ENCODE data around the gene BACH2.

BACH2 gene

DNA sequence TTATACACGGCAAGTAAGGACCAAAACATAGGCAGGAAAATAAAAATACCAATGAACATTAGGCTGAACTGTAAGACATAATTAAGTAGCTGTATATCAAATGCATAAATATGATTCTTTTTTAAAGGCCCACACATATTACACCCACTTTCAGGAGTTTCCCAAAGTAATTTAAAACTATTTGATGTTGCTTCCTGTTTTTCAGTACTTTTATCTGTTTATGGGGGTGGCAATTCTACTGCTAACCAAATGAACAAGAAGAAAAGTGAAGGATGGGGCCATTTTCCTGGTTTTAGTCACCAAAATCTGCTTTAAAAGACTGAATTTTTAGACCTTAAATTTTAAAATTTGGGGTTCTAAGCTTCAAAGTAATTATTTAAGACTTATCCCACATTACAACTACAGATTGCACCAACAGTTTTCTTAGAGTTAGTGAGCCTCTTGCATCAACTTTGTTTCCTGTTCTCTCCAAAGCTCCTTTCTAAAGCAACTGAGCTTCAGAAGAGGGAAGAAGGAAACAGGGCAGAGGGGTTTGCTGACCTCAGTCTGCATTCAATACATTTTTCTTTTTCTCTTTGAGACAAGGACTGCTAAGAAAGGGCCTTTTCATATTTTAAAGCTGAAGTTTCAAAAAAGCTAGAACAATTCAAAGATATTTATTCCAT lies 191.0 kb downstream of the BACH2 start:
- FAIRE-seq (no peak), DNase-seq (ENCODE audit: insufficient read length) (no peak)
- TF ChIP-seq TAF1 (IDR thresholded peaks at IDR 0.05; ENCODE audit: borderline replicate concordance, low read depth, low read length): no peak
- no peak for TF ChIP-seq POLR2AphosphoS5 (IDR thresholded peaks at IDR 0.05; ENCODE audit: low read depth, low read length)
- no peak for TF ChIP-seq POLR2A (IDR thresholded peaks at IDR 0.05; ENCODE audit: low read depth, low read length)

DNA sequence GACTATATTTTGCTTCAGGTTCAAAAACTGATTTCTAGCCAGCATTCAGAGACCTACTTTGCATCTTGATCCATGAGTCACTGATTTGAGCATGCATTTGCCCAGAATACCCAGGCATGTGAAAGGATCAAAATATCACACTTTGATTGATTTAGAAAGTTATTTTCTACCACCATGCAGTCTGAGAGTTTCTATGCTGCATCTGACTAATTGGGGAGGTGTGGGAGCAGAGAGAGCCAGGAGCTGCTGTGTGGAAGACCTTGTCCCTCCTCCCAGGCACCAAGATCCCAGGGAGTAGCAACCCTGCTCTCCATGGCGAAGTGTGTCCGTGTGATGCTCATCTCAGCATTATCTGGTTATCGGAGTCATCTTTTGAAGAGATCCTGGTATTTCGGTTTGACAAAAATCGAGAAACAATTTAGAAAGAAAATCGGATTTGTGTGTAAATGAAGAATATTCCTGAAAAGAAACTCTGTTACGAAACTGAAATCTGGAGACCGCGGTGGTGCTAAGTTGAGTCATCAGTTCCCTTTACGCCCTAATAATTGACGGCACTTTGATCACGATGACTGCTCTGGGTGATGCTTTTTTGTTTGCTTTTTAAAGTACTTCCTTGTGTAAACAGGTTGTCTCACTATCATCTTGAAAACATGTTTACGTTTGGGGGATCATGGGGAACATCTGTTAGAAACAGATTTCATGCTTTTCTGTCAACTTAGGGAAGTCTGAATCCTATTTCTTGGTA lies 193.4 kb downstream of the BACH2 start:
- DNase-seq (ENCODE audit: insufficient read length): no peak
- TF ChIP-seq TAF1 (IDR thresholded peaks at IDR 0.05; ENCODE audit: borderline replicate concordance, low read depth, low read length) (no peak), POLR2A (IDR thresholded peaks at IDR 0.05; ENCODE audit: low read depth, low read length) (no peak), POLR2AphosphoS5 (IDR thresholded peaks at IDR 0.05; ENCODE audit: low read depth, low read length) (no peak)
- peak; percentile 54 for FAIRE-seq

DNA sequence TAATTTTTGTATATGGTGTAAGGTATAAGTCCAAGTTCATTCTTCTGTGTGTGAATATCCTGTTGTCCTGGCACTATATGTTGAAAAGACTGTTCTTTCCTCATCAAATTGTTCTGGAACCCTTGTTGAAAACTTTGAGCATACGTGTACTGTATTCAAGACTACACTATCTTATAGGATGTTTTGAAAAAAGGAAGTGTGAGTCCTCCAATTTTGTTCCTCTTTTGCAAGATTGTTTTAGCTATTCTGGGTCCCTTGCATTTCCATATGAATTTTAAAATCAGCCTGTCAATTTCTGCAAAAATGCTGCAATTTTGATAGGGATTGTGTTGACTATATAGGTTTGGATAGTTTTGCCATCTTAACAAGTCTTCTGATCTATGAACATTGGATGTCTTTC lies 195.2 kb downstream of the BACH2 start:
- FAIRE-seq (no peak), DNase-seq (ENCODE audit: insufficient read length) (no peak)
- TF ChIP-seq POLR2A (IDR thresholded peaks at IDR 0.05; ENCODE audit: low read depth, low read length): no peak

DNA sequence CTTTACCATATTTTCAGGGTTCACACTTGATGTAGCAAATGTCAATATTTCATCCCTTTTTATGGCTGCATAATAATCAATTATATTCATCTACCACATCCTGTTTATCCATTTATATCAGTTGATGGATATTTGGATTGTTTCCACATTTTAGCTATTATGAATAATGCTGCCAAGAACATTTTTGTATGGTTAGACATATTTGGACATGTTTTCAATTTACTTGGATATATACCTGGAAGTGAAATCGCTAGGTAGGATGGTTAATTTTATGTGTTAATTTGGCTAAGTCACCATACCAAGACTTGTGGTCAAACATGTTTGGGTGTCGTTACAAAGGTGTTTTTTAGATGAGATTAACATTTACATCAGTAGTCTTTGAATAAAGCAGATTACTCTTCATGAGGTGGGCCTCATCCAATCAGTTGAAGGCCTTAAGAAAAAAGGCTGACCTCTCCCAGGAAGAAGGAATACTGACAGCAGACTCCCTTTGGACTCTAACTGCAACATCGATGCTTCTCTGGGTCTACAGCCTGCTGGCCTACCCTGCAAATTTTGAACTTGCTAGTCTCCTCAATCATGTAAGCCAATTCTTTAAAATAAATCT lies 196.5 kb downstream of the BACH2 start:
- DNase-seq (ENCODE audit: insufficient read length) (no peak), FAIRE-seq (no peak)
- TF ChIP-seq TAF1 (IDR thresholded peaks at IDR 0.05; ENCODE audit: borderline replicate concordance, low read depth, low read length) (no peak), POLR2AphosphoS5 (IDR thresholded peaks at IDR 0.05; ENCODE audit: low read depth, low read length) (no peak), POLR2A (IDR thresholded peaks at IDR 0.05; ENCODE audit: low read depth, low read length) (no peak)

DNA sequence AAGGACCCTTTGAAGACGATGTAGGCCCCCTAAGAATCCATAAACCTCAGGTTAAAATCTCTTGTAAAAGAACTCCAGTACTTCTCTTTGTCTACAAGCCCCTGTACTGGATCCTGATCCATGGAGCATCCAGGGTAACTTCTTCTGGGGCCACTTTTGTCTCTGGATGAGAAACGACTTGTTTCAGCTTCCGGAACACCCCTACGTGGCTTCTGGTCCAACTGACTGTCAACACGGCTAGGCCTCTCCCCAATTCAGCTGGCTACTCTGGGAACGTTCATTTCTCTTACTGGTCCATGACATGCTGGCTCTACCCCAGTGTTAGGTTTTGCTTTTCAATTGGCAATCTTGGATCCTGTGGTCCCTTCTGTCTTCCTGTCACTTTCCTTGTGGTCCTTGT lies 198.0 kb downstream of the BACH2 start:
- FAIRE-seq: no peak
- no peak for DNase-seq (ENCODE audit: insufficient read length)
- TF ChIP-seq POLR2A (IDR thresholded peaks at IDR 0.05; ENCODE audit: low read depth, low read length) (no peak), TAF1 (IDR thresholded peaks at IDR 0.05; ENCODE audit: borderline replicate concordance, low read depth, low read length) (no peak), POLR2AphosphoS5 (IDR thresholded peaks at IDR 0.05; ENCODE audit: low read depth, low read length) (no peak)

DNA sequence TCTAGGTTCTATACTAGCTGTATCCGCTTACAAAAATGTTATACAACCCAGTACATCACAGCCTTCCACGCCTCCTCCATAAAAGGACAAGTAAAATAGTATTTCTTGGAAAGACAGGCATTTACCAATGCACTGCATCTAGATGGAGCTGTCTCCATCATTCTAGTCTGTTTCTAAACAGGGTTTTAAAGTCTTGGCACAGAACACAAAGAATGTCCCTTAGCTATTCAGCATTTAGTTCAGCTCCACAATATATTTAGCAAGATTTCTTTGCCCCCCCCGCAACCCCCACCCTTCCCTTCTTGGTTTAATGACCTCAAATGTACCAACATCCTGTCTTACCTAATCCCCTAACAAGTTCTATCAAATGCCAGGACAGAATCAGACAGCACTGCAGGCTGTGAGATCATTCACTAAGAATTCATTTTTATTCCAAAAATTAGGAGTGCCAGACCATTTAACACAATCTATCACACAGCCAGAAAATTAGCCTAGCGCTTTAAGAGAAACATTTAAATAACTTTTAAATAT lies 198.6 kb downstream of the BACH2 start:
- DNase-seq (ENCODE audit: insufficient read length): no peak
- TF ChIP-seq POLR2AphosphoS5 (IDR thresholded peaks at IDR 0.05; ENCODE audit: low read depth, low read length) (no peak), POLR2A (IDR thresholded peaks at IDR 0.05; ENCODE audit: low read depth, low read length) (no peak), TAF1 (IDR thresholded peaks at IDR 0.05; ENCODE audit: borderline replicate concordance, low read depth, low read length) (no peak)
- no peak for FAIRE-seq

DNA sequence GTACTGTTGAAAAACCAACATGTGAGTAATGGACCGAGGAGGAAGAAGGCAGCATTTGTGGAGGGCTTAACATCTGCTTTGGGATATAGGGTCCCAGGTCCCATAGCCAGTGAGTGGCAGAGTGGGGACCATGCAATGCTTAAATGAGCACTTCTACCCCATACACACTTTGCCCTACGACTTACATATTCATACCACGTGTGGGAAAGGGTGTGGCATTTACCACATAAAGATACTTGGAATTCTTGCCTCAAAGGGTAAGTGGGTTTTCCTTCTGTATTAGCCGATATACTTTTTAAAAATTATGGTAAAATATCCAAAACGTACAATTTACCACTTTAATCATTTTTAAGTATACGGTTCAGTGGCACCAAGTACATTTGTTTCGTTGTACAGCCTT lies 199.3 kb downstream of the BACH2 start:
- DNase-seq (ENCODE audit: insufficient read length) (no peak), FAIRE-seq (no peak)
- no peak for TF ChIP-seq TAF1 (IDR thresholded peaks at IDR 0.05; ENCODE audit: borderline replicate concordance, low read depth, low read length)
- no peak for TF ChIP-seq POLR2AphosphoS5 (IDR thresholded peaks at IDR 0.05; ENCODE audit: low read depth, low read length)
- no peak for TF ChIP-seq POLR2A (IDR thresholded peaks at IDR 0.05; ENCODE audit: low read depth, low read length)

DNA sequence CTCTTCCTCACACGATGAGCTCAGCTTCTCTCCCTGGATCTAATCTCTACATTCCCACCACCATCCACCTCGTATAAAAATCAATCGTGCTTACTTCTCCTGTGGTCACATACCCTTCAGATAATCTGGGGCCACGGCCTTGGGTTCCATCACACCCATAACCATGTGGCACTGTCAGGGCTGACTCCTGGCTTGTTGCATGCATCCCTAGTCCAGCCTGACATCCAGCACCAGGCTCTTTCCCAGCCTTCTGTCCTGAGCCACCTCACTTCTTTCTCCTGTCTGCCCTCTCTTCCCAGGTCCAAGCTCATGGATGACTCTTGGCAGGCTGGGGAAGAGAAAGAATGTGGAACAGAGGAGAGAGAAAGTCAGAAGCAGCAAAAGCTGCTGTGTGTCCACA lies 199.8 kb downstream of the BACH2 start:
- no peak for FAIRE-seq
- TF ChIP-seq POLR2AphosphoS5 (IDR thresholded peaks at IDR 0.05; ENCODE audit: low read depth, low read length) (no peak), POLR2A (IDR thresholded peaks at IDR 0.05; ENCODE audit: low read depth, low read length) (no peak), TAF1 (IDR thresholded peaks at IDR 0.05; ENCODE audit: borderline replicate concordance, low read depth, low read length) (no peak)

DNA sequence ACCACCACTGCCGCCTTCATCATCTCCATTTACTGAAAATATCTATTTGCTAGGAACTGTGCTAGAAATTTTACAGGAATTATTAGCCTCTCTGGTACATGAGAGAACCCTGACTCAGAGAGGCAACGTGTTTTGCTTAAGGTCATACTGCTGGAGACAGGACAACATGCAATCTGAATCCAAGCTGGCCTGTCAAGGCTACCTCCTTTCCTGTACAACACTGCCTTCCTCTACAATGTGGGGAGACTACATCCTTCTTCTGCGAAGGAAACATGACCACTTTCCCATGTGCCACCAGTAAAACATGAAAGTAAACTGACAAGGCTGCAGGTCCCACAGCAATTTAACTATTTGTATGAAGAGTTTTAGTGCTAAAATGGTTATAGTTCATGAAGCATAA lies 200.9 kb downstream of the BACH2 start:
- no peak for DNase-seq (ENCODE audit: insufficient read length)
- FAIRE-seq: no peak
- no peak for TF ChIP-seq POLR2A (IDR thresholded peaks at IDR 0.05; ENCODE audit: low read depth, low read length)
- no peak for TF ChIP-seq POLR2AphosphoS5 (IDR thresholded peaks at IDR 0.05; ENCODE audit: low read depth, low read length)
- no peak for TF ChIP-seq TAF1 (IDR thresholded peaks at IDR 0.05; ENCODE audit: borderline replicate concordance, low read depth, low read length)

More for the DNA sequence above, 199.8 kb downstream of the BACH2 start:
- DNase-seq (ENCODE audit: insufficient read length): no peak

DNA sequence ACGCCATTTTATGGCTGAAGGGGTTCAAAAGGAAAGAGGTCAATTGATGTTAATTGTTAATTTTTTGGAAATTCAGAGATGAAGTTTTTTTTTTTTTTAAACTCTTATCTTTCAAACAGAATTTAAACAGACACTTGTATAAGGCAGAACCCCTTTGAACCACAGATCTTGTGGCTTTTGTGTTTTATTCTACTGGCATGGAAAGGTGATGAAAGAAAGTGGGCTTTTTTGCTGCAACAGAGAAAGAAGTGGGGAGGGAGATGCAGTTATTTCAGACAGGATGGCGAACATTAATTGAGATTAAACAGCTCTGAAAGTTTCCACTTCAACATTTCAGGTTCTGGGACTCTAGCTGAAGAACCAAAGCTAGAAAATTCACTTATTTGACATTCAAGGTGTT lies 201.5 kb downstream of the BACH2 start:
- TF ChIP-seq POLR2AphosphoS5 (IDR thresholded peaks at IDR 0.05; ENCODE audit: low read depth, low read length) (no peak), POLR2A (IDR thresholded peaks at IDR 0.05; ENCODE audit: low read depth, low read length) (no peak), TAF1 (IDR thresholded peaks at IDR 0.05; ENCODE audit: borderline replicate concordance, low read depth, low read length) (no peak)
- FAIRE-seq (no peak), DNase-seq (ENCODE audit: insufficient read length) (no peak)

DNA sequence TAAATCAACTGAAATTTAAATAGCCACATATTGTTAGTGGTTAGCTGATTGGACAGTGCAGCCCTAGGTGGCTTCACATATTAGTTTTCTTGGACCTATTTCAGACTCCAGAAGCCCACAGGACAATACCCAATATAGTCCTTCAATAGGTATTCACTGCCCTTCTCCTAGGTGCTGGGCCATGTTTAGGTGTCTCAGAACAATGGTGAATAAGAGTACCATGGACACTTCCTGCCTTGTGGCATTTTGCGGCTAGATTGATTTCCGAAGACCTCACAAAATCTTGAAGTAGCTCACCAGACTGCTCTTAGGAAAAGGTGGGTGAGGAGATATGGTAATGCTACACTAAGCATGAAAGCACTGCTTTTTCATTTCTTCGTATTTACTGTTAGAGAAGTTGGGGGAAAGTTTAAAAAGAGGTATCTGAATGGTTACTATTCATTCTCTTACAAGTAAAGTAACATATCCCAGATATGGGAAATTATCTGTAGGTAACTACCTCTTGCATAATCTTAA lies 203.0 kb downstream of the BACH2 start:
- FAIRE-seq: no peak
- no peak for DNase-seq (ENCODE audit: insufficient read length)
- no peak for TF ChIP-seq POLR2AphosphoS5 (IDR thresholded peaks at IDR 0.05; ENCODE audit: low read depth, low read length)
- no peak for TF ChIP-seq POLR2A (IDR thresholded peaks at IDR 0.05; ENCODE audit: low read depth, low read length)
- TF ChIP-seq TAF1 (IDR thresholded peaks at IDR 0.05; ENCODE audit: borderline replicate concordance, low read depth, low read length): no peak

Data from GM12892 (cell line).